HG02885 (cell line): ENCODE results near the gene PPARG.
"Not testable (repeated sequence)": the region's sequence is repeated elsewhere in the genome, so short reads cannot be mapped to it uniquely, and the experiment has no call there.

Experiments used
- ATAC-seq: cut with Tn5 transposase; IDR thresholded peaks from one replicate; pipeline ENCODE4 v1.9.1; 2021; ENCODE audit warnings: mild to moderate bottlenecking; ENCODE audit not compliant: unreplicated experiment, poor library complexity

Gene PPARG

DNA sequence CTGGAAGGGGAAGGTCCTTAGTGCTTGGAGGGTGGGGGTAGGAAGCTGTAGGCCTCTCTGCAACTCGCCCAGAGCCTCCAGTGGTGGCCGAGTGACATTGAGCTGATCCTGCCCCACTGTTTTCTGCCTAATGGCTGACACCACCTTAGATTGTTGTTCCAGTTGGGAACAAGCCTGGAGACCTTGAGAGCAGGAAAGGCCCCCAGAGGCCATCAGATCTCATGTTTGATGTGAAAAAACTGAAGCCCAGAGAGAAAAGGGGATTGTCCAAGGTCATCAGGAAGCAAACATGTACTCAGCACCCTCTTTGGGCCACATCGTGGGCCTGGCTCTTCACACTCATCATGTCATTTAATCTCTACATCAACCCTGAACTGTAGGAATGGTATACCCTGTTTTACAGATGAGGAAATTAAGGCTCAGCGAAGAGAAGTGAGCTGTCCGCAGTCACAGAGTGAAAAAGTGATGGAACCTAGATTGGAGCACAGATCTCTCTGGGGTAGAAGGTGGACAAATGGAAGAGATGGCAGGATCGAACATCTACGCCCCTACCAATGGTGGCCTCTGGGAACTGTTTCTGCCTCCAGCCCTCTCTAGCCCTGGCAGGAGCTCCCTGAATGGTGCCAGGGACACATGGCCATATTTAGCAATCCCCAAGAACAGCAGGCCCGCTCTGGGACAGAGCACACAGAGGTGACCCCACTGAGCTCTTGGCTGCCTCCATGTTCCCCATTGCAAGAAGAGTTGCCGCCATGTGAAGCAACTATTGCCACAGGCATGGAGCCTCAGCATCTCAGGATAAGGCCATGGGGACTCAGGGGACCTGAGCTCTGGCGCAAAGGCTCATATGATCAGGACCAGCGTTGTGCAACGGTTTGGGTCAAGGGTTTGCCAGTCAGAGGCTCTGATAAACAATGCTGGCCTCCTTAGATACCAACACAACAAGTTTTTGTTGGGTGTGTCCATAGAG lies 163.8 kb downstream of the PPARG start:
- ATAC-seq, result no peak

DNA sequence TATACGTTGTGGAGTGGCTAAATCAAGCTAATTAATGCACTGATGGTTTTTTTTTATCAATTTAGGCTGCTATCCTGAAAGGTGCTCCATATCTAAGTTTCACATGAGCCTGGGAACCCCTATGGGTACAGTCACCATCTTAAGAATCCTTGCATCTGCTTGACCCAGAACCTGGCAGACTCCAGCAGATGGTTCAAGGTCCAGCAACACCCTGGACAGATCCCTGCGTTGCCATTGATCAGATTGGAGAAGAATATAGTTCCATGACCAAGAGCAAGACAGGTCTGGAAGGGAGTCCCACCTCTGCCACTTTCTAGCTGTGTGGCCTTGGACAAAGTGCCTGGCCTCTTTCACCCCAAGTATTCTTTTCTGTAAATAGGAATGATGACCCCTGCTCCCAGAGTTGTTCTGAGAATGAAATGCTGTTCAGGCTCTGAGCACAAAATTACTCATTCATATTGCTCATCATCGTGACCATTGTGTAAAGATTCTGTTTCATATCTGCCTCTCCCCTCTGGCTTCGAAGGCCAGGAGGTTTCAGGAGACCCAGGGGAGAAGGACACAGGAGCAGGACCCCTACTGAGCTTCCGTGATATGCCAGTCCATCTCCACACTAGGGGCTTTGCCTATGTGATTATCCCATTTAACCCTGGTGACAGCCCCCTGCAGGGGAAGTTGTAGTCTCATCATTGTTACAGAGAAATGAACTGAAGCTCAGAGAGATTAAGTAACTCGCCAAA lies 165.4 kb downstream of the PPARG start:
- ATAC-seq, result no peak

DNA sequence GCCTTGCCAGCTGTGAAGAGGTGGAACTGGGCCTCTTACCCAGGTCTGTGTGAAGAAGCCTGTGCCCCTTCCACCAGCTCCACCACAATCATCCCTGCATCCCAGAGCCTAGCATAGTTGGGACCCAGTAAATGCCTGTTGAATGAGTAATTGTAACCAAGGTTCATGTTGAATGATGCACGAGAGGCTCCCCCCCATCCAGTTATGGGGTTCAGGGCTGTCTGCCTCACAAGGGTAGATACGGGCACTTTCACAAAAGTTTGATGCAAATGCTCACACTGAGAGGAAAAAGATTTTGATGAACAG lies 165.9 kb downstream of the PPARG start:
- no peak for ATAC-seq

DNA sequence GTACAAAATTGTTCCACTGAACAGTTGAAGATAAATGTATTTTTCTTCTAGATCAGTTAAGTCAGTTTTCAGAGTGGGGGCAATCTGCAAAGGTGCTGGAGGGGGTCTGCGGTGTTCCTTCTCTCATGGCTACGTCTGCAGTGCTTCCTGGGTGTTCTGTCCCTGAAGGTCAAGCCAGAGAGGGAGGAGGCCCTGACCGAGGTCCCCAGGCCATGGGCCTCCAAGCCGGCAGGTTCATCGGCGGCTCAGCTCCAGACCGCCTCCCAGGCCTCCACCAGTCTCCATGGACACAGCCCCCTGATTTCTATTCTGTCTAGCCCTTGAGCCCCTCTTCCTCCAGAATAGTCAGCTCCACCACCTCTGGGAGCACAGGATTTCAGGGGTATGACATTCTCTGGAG lies 166.9 kb downstream of the PPARG start:
- no peak for ATAC-seq

DNA sequence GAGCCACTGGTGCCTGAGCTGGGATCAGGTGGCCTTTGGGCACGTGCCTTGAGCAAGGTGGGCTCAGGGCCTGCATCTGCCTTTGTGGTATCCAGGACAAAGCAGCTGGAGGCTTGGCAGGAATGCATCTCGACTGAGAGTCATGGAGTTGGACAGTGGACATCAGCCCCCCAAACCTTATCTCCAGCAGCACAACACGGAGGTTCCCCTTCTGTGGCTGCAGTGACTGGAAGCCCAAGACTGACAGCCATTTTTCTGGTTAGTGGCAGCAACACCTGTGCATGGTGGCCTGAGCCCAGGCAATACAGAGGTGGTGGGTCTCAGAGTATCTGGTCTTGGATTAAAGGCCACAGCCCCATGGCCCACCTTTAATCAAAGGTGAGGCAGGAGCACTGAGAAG lies 167.6 kb downstream of the PPARG start:
- ATAC-seq, result no peak

DNA sequence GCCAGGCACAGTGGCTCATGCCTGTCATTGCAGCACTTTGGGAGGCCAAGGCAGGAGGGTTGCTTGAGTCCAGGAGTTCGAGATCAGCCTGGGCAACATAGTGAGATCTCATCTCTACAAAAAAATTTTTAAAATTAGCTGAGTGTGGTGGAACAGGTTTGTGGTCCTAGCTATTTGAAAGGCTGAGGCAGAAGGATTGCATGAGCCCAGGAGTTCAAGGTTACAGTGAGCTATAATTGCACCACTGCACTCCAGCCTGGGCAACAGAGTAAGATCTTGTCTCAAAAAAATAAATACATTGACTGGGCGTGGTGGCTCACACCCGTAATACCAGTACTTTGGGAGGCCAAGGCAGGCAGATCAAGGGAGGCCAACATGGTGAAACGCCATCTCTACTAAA lies 168.5 kb downstream of the PPARG start:
- ATAC-seq, result not testable (repeated sequence)

DNA sequence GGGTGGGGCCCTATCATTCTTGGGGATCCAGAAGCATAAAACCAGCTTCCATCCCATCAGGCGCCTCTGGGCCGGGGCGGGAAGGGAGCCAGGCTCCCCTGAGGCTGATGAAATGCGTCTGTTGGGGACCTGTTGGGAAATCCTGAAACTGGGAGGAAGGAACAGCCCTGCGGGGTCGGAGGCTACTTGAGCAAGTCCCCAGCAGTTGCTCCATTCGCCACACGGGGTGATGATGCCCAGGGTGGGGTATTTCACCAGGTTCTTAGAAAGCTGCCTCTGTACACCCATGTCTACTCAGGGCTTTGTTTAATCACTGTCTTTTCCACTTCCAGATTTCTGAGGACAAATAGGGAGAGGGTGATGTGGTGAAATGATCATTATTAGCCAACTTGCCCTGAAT lies 170.0 kb downstream of the PPARG start:
- no peak for ATAC-seq

DNA sequence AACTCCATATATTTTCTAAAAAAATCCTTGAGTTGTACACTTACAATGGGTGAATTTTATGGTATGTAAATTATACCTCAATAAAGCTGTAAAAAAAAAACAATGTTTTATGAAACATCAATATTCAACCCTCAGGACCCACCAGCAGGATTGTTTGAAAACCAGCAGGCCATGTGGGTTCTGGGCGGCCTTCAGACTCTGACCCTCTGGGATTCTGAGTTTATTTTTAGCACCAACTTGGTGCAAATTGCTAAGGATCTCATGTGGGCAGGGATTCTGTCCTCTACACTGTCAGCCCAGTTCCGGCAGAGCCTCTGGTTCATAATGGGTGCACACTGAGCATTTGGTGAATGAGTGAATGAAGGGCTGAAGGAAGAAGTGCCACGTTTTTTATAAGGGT lies 171.3 kb downstream of the PPARG start:
- no peak for ATAC-seq

DNA sequence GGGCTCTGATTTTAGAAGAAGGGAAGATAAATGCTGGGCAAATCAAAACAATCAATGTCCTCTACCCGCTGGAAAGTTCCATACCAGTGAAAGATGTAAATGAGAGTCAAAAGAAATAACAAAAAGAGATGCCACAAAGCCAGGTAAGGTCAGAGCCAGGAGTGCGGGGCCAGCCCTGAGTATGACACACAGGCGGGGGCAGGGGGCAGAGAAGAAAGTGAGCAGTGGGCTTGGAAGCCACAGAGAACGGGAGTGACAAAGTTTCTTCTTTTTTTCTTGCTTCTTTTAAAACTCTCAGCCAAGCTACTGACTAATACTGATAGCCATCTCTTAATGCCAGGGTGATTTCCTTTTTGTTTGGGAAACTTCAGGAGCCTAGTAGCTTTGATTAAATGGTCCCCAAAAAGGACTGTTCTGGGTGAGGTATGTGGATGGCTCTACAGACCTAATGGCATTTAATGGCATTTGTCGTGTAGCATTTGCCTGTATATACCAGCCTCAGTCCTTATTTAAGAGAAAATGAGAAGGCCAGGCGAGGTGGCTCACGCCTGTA lies 172.3 kb downstream of the PPARG start:
- no peak for ATAC-seq

DNA sequence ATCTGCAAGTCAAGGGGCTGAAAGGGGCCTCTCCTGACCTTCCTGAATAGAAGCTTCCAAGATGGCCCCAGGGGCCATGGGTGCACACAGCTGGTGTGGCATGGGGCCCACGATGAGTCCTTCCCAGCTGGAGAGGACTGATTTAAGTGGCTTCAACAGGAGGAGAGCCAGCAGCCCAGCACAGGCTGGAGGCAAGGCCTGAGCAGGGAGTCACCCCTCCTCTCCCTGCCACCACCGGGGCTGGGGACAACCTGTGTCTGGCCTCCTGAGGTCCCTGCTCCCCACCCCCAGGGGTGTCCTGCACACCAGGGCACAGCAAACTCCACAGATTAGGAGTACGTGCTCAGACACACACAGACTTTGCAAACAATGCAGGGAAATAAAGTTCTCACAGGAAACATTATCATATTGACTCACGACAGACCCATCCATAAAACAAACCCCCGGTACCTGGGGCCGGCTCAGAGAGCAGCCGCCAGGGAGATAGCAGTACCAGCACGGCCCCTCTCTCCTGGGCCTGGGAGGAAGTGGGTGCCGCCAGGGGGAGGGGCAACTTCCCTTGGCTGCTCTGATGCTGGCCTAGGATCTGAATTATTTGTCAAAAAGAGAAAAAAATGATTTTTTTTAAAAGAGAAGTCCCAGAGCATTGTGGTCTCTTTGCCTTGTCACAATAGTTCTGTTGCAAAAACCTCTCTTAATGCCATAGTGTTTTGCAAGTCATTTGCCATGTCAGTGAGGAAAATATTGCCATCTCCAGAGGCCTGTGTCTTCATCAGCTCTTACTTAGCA lies 173.5 kb downstream of the PPARG start:
- ATAC-seq, result no peak

DNA sequence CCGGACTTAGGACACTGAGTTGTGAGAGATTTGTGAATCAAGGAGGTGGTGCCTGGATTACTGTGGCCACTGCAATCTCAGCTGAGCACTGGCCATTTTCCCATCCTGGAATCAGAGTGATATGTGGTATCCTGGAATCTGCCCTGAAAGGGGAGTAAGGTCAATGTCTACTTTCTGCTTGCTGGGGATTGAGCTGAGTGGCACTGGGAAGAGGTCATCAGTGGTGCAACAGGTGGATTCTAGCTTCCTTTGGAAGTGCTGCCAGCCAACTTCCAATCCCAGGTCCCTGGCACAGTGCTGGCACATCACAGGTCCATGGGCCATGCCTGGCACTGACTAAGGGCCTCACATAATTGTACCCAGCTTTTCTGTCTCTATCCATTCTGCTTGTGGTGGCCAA lies 174.8 kb downstream of the PPARG start:
- ATAC-seq, result no peak

DNA sequence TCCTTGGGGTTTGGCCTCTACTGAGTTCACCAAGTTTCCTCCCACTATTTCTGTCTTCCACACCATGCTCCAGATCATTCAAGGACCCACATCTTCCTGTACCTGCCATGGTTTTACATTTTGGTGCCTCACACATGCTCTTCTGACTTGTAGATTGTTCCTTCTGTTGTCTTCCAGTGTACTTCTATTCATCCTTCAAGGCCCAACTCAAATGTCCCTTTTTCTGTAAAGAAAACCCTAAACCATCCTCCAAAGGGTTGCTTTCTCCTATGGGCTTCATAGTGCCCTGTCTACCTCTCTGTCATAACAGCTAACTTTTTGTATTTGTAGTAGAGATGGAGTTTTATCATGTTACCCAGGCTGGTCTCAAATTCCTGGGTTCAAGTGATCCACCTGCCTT lies 175.3 kb downstream of the PPARG start:
- no peak for ATAC-seq

DNA sequence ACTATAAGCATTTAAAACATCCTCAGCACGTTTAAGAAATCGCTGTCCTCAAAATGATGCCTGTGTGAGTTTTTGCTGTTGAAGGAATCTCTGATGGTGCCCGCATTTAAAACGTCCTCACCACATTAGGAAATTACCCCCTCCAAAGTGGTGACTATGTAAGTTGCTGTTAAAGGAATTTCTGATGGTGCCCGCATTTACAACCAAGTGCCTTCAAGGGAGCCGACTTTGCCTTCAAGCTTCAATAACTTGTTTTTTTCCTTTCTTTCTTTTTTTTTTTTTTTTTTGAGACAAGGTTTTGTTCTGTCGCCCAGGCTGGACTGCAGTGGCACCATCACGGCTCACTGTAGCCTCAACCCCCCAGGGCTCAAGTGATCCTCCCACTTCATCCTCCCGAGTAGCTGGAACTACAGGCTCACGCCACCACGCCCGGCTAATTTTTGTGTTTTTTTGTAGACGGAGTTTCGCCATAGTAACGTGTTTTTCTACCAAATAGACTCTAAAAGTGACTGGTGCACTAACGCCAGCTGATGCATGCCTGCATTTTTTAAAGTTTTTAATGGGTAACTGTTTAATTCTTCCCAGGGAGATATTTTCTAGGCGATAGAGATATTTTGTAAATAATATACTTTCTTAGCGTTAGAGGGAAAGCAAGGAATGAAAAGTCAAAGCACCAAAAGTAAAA lies 176.4 kb downstream of the PPARG start:
- no peak for ATAC-seq

DNA sequence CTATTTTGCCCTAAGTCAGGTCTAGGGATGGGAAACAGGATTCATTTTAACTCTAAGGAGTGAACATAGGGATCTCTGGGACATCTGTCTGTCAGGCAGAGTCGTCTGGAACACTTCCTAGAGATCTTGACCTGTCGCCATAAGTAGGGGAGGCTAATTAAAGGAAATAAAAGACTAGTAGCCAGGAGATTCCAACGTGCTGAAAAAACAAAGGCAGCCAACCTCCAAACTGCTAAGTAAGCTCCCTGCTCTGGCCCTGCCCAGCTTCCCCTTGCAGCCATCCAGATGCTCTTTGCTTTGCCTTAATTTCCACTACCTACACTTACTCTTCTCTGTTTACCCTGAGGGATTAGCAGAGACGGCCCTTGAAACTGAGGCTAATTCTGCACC lies 177.0 kb downstream of the PPARG start:
- no peak for ATAC-seq

DNA sequence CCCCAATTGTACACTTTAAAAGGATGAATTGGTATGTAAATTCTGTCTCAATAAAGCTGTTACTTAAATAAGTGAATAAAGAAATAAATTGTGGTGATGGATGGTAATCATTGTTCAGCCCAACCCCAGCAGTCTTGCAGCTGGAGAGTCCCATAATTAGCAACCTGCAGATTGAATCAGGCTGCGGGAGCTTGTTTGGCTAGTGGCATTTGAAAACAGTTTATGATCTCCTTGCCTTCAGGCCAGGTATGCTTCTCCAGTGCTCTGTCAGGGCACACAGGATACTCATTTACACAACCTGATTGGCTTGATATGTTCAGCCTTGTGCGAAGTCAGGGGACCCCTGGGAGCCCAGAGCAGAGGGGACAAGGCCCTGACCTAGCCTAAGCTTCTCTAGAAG lies 178.9 kb downstream of the PPARG start:
- no peak for ATAC-seq

DNA sequence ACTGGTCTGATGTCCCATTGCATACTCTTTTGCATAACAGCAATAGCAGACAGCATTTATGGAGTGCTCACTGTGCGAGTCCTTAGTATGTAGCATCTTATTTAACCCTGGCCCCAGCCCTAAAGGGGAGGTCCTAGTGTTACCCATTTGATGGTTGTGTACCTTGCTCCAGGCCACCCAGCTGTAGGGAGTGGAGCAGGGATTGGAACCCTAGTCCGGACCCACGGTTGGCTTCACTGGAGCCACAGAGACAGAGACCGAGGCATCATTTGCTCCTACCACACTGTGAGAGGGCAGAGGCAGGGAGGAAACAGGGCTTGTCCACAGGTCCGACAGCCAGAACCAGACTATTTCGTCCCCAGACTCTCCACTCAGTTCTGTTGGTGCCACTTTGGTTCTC lies 179.4 kb downstream of the PPARG start:
- ATAC-seq, result no peak

DNA sequence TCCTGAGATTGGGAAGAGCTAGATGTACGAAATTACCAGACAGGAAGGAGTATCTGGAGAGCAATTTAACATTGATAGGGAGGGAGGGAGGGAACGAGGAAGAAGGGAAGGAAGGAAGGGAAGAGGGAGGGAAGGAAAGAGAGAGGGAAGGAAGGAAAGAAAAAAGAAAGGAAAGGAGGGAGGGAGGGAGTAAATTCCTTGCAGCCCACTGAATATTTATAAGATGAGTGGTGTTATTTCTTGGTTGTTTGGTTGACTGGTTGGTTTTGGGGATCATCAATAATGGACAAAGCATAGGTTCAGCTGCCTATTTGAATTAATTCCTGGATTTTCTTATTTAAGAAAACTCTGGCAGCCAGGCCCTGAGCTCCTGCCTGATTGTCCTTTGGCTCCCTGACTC lies 179.9 kb downstream of the PPARG start:
- no peak for ATAC-seq

DNA sequence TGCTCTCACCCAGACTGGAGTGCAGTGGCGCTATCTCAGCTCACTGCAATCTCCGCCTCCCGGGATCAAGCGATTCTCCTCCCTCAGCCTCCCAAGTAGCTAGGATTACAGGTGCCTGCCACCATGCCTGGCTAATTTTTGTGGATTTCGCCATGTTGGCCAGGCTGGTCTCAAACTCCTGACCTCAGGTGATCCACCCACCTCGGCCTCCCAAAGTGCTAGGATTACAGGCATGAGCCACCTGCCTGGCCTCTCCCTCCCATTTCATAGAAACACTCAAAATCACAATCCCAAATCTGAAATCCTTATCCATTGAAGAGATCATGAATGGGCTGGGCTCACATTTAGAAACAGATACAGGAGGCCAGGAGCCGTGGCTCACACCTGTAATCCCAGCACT lies 180.4 kb downstream of the PPARG start:
- ATAC-seq, result not testable (repeated sequence)

DNA sequence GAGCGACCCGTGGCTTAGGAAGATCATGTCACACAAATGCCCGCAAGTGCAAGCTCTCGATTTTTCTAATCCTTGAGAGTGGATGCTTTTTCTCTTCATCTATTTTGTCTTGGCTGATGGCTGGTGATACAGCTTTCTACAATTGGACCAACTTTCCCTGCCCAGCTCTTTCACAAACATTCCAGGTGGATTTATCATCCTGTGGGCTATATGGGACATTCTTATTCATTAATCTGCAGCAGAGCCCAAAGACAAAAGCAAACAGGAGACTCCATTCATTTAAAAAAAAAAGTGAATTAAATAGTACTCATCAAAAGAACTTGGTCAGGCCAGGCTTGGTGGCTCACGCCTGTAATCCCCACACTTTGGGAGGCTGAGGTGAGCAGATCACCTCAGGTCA lies 181.2 kb downstream of the PPARG start:
- no peak for ATAC-seq

DNA sequence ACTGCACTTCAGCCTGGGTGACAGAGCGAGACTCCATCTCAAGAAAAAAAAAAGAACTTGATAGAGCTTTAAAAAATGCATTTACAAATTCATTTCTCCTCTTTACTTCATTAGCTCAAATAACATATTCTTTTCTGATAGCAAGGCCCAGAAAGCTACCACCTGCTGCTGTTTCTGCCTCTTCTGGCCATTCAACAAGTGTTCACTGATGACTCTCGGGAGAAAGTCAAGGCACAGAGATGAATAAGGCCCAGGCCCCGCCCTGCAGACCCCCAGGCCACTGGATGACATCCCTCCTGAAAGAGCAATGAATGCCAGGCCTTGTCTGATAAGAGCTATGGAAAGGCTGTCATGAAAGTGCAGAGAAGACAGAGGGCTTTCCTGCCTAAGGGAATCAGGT lies 181.8 kb downstream of the PPARG start:
- no peak for ATAC-seq
